CD4-positive, alpha-beta T cell (primary cell): ENCODE results near the gene TTC6. TPM values are rescaled to one million over a fixed set of nuclear protein-coding genes. Genes with fewer than 3 reads are reported as not detected.

Experiments
- ATAC-seq: fragments of 200-7000 bp; cut with Tn5 transposase; one replicate; pipeline ENCODE4 v1.10.0; 2022; ENCODE audit warnings: mild to moderate bottlenecking; ENCODE audit not compliant: poor library complexity
- CTCF ChIA-PET: fragments of 350-600 bp; sonication (Branson Sonifier 250); formaldehyde crosslinking; loops from one replicate; lab custom pipeline; 2021; ENCODE audit warnings: antibody characterized with exemption, inconsistent platforms; lab: Charles Lee
- POLR2A ChIA-PET: fragments of 350-600 bp; sonication (Branson Sonifier 250); formaldehyde crosslinking; loops from one replicate; lab custom pipeline; 2021; ENCODE audit warnings: antibody characterized with exemption, inconsistent platforms; lab: Charles Lee
- DNase-seq, 14 experiments: peaks; one replicate each; pipeline ENCODE4 v3.0.0-alpha.2; 2013 to 2020; ENCODE audit warnings: mixed read lengths in 2 of 14
- H3K27ac ChIP-seq, 2 donors: one replicate each; pipeline versions ENCODE4 v1.5.1 to v1.7.0; 2013; ENCODE audit warnings: low read length in 2 of 2, low read depth in 1 of 2, mild to moderate bottlenecking in 1 of 2
- H3K27me3 ChIP-seq, 2 experiments: 1 replicate in 1 of 2; 2 replicates in 1 of 2; pipeline versions ENCODE4 v1.6.1 to v1.7.0; 2013; ENCODE audit warnings: low read length in 2 of 2, control low read depth in 1 of 2, mild to moderate bottlenecking in 1 of 2, moderate library complexity in 1 of 2; ENCODE audit not compliant: insufficient read depth in 2 of 2, control insufficient read depth in 1 of 2
- H3K36me3 ChIP-seq: one replicate; pipeline ENCODE4 v1.6.1; 2013; ENCODE audit warnings: low read length, control low read depth; ENCODE audit not compliant: insufficient read depth
- H3K4me1 ChIP-seq: one replicate; pipeline ENCODE4 v1.6.1; 2013; ENCODE audit warnings: low read length, control low read depth; ENCODE audit not compliant: insufficient read depth
- H3K4me3 ChIP-seq: one replicate; pipeline ENCODE4 v1.5.1; 2013; ENCODE audit warnings: mild to moderate bottlenecking, low read length, moderate library complexity
- H3K9me3 ChIP-seq, 2 experiments: 1 replicate in 1 of 2; 2 replicates in 1 of 2; pipeline versions ENCODE4 v1.6.1 to v1.7.0; 2013; ENCODE audit warnings: low read length in 2 of 2, mild to moderate bottlenecking in 2 of 2, control low read depth in 1 of 2, moderate library complexity in 1 of 2; ENCODE audit not compliant: control insufficient read depth in 1 of 2, insufficient read depth in 1 of 2
- H3K27ac Mint-ChIP-seq: one replicate; pipeline ENCODE4 v1.8.0; 2020; ENCODE audit warnings: mixed read lengths
- H3K27me3 Mint-ChIP-seq: one replicate; pipeline ENCODE4 v1.8.0; 2021; ENCODE audit warnings: mixed read lengths
- H3K36me3 Mint-ChIP-seq: one replicate; pipeline ENCODE4 v1.8.0; 2021; ENCODE audit warnings: low read depth, mixed read lengths
- H3K4me1 Mint-ChIP-seq: one replicate; pipeline ENCODE4 v1.8.0; 2021; ENCODE audit warnings: low read depth, mixed read lengths
- H3K4me3 Mint-ChIP-seq: one replicate; pipeline ENCODE4 v1.8.0; 2020; ENCODE audit warnings: mild to moderate bottlenecking, mixed read lengths
- H3K9me3 Mint-ChIP-seq: one replicate; pipeline ENCODE4 v1.8.0; 2020; ENCODE audit warnings: mixed read lengths
- CTCF ChIP-seq: fragments of 200-600 bp; IDR thresholded peaks from one replicate; pipeline ENCODE4 v1.8.0; 2022; ENCODE audit warnings: antibody characterized with exemption, mild to moderate bottlenecking
- intact Hi-C, 2 experiments: fragments of 100-400 bp; cut with DNase I in 1 of 2; cut with micrococcal nuclease in 1 of 2; formaldehyde crosslinking; loops; one replicate each; pipeline versions ENCODE4 v1.15.1 to v1.9.0; 2023 to 2025; cut with DNase I, micrococcal nuclease
- total RNA-seq, 174 experiments: library from RNA in 2 of 174; stranded (reverse) in 2 of 174; gene quantifications; one replicate each; pipeline ENCODE4 v1.2.3 and lab custom pipeline; 2021 to 2026

The TTC6 gene
- total RNA-seq, 2 experiments from 2014 or later: not detected

DNA sequence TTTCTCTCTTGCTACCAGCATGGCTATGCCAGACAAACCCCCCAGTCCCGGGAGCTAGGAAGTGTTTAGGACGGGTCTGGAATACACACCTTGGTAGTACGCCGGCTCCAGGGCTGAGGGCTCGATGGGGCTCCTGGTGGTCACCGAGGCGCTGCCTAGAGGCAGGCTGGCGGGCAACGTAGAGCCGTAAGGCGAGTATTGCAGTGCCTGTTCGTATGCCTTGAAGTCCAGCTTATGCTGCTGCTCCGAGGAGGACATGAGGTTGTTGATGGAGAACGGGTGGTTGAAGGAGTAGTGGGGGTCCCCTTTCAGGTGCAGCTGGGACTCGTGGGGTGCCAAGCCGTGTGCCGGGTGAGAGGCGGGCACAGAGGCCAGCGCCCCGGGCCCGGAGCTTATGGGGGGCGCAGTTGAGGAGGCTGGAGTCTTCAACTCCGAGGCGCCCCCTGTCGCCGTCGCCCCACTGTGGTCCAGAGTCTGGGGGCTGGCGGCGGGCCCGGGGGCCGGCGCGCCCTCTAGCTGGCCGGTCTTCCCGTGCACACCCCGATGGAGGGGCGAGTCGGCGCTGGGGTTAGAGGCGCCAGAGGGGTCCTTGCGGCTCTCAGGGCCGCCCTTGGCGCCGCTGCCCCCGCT lies 4.0 kb upstream of the TTC6 start:
- Histone ChIP-seq H3K27ac (no peak overlapping the region), H3K27me3 (peaks cover 66 to 86% of the 10 kb centered on the region in 2 experiments), H3K4me1 (peaks cover 17% of the 10 kb centered on the region), H3K36me3 (no peaks in the 10 kb centered on the region), H3K4me3 (no peak overlapping the region), H3K9me3 (peaks cover 0 to 46% of the 10 kb centered on the region in 2 experiments)
- Mint-ChIP-seq H3K27me3 (peaks cover 82% of the 10 kb centered on the region), H3K27ac (no peak overlapping the region), H3K9me3 (peaks cover 6% of the 10 kb centered on the region), H3K4me3 (no peak overlapping the region), H3K4me1 (peaks cover 13% of the 10 kb centered on the region), H3K36me3 (no peaks in the 10 kb centered on the region)
- ChIA-PET POLR2A (no interaction called here), CTCF (no interaction called here)
- no peak for DNase-seq
- intact Hi-C loops: no loop called here
- ATAC-seq: no peak
- TF ChIP-seq CTCF: no peak

- peaks cover 7% of the 10 kb centered on the region for H3K9me3 Mint-ChIP-seq
- no peaks in the 10 kb centered on the region for H3K36me3 ChIP-seq
- ChIA-PET CTCF (no interaction called here), POLR2A (no interaction called here)
- intact Hi-C loops: no loop called here
- H3K4me1 ChIP-seq: peaks cover 17% of the 10 kb centered on the region
- peaks cover 82% of the 10 kb centered on the region for H3K27me3 Mint-ChIP-seq
- H3K27me3 ChIP-seq: peaks cover 71 to 88% of the 10 kb centered on the region in 2 experiments
- H3K27ac Mint-ChIP-seq: no peak overlapping the region
- H3K4me1 Mint-ChIP-seq: peaks cover 18% of the 10 kb centered on the region
- DNase-seq: no peak
- no peak for TF ChIP-seq CTCF
- no peak for ATAC-seq
- no peak overlapping the region for H3K4me3 ChIP-seq
- no peak overlapping the region for H3K4me3 Mint-ChIP-seq
- no peak overlapping the region for H3K27ac ChIP-seq
- H3K36me3 Mint-ChIP-seq: no peaks in the 10 kb centered on the region
- peaks cover 0 to 46% of the 10 kb centered on the region in 2 experiments for H3K9me3 ChIP-seq
Measured at GRCh38 chr14:37591941-37592481, 3.4 kb upstream of the TTC6 start.

DNA sequence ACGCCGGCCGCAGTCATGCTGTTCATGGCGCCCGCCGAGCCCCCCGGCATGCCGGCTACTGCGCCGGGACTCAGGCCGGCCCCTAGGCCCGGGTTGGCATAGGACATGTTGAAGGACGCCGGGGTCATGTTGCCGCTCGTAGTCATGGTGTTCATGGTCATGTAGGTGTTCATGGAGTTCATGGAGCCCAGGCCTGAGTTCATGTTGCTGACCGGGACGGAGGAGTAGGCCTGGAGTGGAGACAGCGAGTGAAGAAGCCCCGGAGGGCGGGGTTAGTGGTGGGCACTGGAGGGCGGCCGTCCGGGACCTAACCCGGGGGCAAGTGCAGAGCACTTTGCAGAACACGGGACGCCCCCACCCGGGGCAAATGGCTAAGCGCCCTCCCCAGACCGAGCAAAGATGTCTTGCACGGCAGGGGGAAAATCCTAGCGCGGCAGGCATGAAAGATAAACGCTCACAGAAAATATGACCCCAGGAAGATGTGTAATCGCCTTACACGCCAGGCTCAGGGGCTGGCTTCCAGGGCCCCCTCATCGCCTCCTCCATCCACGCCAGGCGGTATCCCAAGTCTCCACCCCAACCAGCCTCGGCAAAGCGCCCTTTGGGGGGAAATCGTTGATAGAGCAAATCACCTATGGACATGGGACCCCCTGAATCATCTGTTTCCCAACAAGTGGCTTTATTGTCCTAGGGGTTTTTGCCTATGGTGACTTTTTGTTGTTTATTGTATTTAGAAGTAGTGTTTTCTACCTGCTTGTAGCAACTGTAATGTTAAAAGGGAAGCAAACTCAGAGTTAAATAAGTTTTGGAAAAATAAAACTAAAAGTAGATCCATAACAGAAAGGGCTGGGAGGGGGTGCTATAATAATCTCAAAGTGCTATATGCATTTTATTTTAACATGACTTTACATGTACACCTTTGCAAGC lies 2.7 kb upstream of the TTC6 start:
- Histone ChIP-seq H3K9me3 (peaks cover 6 to 48% of the 10 kb centered on the region in 2 experiments), H3K36me3 (no peaks in the 10 kb centered on the region), H3K4me1 (peaks cover 19% of the 10 kb centered on the region), H3K27me3 (peaks cover 74 to 88% of the 10 kb centered on the region in 2 experiments), H3K4me3 (no peak overlapping the region), H3K27ac (no peak overlapping the region)
- intact Hi-C loops: no loop called here
- Mint-ChIP-seq H3K27me3 (peaks cover 83% of the 10 kb centered on the region), H3K4me1 (peaks cover 21% of the 10 kb centered on the region), H3K4me3 (no peak overlapping the region), H3K27ac (no peak overlapping the region), H3K9me3 (peaks cover 9% of the 10 kb centered on the region), H3K36me3 (no peaks in the 10 kb centered on the region)
- CTCF ChIA-PET: no interaction called here
- DNase-seq (no peak), ATAC-seq (no peak)
- POLR2A ChIA-PET: no interaction called here
- no peak for TF ChIP-seq CTCF
